ENCODE measurements around the gene SAMSN1. TPM values are rescaled to one million over a fixed set of nuclear protein-coding genes. Genes with fewer than 3 reads are reported as not detected.

Gene SAMSN1
- total RNA-seq, 1 donor from 2014 or later, result 6.4 TPM

DNA sequence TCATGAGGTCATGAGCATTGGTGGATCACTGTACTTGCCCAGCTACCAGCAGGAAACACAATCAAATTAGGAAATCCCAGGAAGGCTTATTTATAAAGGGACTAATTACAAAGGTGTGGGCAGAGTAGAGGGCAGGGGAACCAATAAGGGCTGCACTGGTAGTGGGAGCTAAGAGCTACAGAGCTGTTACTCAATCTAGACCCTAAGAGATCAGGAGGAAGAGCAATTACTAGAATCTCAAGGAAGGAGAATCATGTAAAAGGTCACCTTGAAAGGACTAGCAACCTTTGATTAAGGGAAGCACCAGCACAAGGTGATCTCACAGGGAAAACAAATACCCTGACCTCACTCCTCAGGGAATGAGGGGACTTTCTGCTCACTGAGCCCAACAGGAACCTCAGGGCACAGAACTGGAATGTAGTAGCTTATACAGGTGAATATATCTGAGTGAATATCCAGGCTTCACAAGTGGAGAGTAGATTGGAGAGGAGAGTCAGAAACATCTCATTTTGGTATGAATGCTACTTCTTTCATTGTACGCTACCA is 66.8 kb downstream of the SAMSN1 start:
- Histone ChIP-seq H3K9me3 (no peaks in the 10 kb centered on the region), H3K4me1 (peaks cover 6% of the 10 kb centered on the region), H3K36me3 (no peaks in the 10 kb centered on the region), H3K27ac (no peak overlapping the region), H3K4me3 (no peak overlapping the region), H3K27me3 (no peaks in the 10 kb centered on the region)
- no peak for DNase-seq (ENCODE audit: extremely low spot score in 2 of 2)
- TF ChIP-seq POLR2AphosphoS5 (IDR thresholded peaks at IDR 0.05; ENCODE audit: insufficient read depth in 1 of 2, low read depth in 1 of 2) (no peak), POLR2A (IDR thresholded peaks at IDR 0.05) (no peak)
- TF ChIP-seq, protein P1, sequence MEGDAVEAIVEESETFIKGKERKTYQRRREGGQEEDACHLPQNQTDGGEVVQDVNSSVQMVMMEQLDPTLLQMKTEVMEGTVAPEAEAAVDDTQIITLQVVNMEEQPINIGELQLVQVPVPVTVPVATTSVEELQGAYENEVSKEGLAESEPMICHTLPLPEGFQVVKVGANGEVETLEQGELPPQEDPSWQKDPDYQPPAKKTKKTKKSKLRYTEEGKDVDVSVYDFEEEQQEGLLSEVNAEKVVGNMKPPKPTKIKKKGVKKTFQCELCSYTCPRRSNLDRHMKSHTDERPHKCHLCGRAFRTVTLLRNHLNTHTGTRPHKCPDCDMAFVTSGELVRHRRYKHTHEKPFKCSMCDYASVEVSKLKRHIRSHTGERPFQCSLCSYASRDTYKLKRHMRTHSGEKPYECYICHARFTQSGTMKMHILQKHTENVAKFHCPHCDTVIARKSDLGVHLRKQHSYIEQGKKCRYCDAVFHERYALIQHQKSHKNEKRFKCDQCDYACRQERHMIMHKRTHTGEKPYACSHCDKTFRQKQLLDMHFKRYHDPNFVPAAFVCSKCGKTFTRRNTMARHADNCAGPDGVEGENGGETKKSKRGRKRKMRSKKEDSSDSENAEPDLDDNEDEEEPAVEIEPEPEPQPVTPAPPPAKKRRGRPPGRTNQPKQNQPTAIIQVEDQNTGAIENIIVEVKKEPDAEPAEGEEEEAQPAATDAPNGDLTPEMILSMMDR (IDR thresholded peaks at IDR 0.05), result no peak
- intact Hi-C loops (cut with DNase I), result no loop called here

DNA sequence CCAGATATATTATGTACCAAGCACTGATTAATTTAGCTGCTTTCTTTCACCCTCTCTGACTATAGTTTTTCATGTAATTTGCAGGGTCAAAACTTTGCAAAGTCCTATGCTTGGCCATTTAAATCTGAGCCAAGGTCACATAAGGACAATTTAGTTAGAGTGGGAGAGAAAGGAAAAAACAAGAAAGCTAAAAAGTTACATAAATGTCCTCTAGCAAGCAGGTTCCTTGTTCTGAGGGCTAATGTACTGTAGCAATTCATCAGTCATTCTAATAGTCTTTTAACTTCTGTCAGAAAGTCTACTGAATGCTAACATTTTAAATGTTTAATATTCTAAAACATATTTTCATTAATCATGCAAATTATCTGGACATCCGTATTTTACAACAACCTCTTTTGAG is 68.3 kb downstream of the SAMSN1 start:
- no peaks in the 10 kb centered on the region for H3K9me3 ChIP-seq

DNA sequence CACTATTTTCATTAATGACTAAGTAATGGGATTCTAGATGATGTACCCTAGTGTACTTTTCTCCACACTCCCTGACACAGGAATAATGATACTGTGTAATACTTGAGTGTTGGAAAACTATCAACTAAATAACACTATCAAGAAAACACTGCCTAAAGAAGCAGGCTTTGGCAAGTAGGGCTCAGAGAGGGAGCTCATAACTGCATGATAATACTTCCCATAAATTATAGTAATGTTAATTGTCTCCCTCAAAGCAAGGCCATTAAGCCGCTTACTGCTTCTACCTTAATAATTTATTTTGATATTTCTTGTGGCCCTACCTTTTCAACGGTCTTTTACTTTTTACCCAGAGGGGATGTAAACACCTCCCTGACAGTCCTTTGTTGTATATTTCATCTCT is 69.0 kb downstream of the SAMSN1 start:
- H3K4me3 ChIP-seq, result no peak overlapping the region
- H3K27me3 ChIP-seq, result no peaks in the 10 kb centered on the region
- DNase-seq (ENCODE audit: extremely low spot score in 2 of 2), result no peak
- H3K9me3 ChIP-seq, result no peaks in the 10 kb centered on the region
- no peaks in the 10 kb centered on the region for H3K36me3 ChIP-seq
- no peak overlapping the region for H3K27ac ChIP-seq
- peaks cover 6% of the 10 kb centered on the region for H3K4me1 ChIP-seq
- TF ChIP-seq, protein P1 (IDR thresholded peaks at IDR 0.05), result no peak
- TF ChIP-seq POLR2AphosphoS5 (IDR thresholded peaks at IDR 0.05; ENCODE audit: insufficient read depth in 1 of 2, low read depth in 1 of 2), result no peak
- TF ChIP-seq POLR2A (IDR thresholded peaks at IDR 0.05), result no peak
- intact Hi-C loops (cut with DNase I), result no loop called here

More for the DNA sequence above, 68.3 kb downstream of the SAMSN1 start:
- H3K27me3 ChIP-seq, result no peaks in the 10 kb centered on the region
- peaks cover 6% of the 10 kb centered on the region for H3K4me1 ChIP-seq
- H3K4me3 ChIP-seq, result no peak overlapping the region
- intact Hi-C loops (cut with DNase I), result no loop called here
- TF ChIP-seq POLR2A (IDR thresholded peaks at IDR 0.05) (no peak), POLR2AphosphoS5 (IDR thresholded peaks at IDR 0.05; ENCODE audit: insufficient read depth in 1 of 2, low read depth in 1 of 2) (no peak)
- TF ChIP-seq, protein P1 (IDR thresholded peaks at IDR 0.05), result no peak
- H3K36me3 ChIP-seq, result no peaks in the 10 kb centered on the region
- no peak overlapping the region for H3K27ac ChIP-seq
- no peak for DNase-seq (ENCODE audit: extremely low spot score in 2 of 2)

DNA sequence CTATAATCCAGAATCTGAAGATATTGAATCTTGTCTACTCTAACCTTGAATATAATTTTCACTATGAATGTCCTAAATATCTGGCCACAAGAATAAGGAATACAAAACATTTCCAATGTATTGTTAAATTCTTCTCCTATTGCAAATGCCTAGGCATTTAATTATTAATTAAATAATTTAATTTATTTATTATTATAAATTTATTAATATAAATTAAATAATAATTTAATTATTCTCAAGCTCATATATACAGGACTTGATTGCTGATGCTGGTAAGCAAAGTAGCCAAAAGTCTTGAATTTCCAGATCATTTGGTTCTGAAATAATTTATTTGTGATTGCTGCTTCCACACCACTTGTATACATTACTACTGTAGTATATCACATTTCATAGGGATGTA is 71.1 kb downstream of the SAMSN1 start:
- intact Hi-C loops (cut with DNase I), result no loop called here
- H3K9me3 ChIP-seq, result no peaks in the 10 kb centered on the region
- no peaks in the 10 kb centered on the region for H3K36me3 ChIP-seq
- no peak for DNase-seq (ENCODE audit: extremely low spot score in 2 of 2)
- H3K27me3 ChIP-seq, result no peaks in the 10 kb centered on the region
- H3K4me1 ChIP-seq, result peaks cover 6% of the 10 kb centered on the region
- no peak overlapping the region for H3K4me3 ChIP-seq
- H3K27ac ChIP-seq, result no peak overlapping the region
- TF ChIP-seq, protein P1 (IDR thresholded peaks at IDR 0.05), result no peak
- TF ChIP-seq POLR2A (IDR thresholded peaks at IDR 0.05) (no peak), POLR2AphosphoS5 (IDR thresholded peaks at IDR 0.05; ENCODE audit: insufficient read depth in 1 of 2, low read depth in 1 of 2) (no peak)

DNA sequence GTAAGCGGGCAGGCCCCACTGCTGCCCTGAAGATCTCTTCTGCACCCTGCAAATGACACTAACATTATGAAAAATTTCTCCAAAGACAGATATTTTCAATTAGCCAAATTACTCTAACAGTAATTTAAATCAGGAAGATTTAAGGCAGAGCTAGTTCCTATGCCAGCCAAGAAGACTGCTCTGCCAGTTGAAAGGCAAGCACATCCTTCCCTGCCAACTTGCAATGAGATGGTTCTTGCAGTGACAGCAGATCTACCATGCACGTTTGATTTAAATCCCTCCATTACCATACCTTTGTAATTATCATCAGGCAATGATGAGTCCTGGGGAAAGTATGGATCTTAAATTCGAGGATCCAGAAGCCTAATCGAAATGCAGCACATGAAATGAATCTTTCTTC is 76.5 kb downstream of the SAMSN1 start:
- intact Hi-C loops (cut with DNase I), result no loop called here
- Histone ChIP-seq H3K36me3 (no peaks in the 10 kb centered on the region), H3K27ac (no peak overlapping the region), H3K27me3 (no peaks in the 10 kb centered on the region), H3K4me3 (no peak overlapping the region), H3K4me1 (no peaks in the 10 kb centered on the region), H3K9me3 (no peaks in the 10 kb centered on the region)
- TF ChIP-seq, protein P1 (IDR thresholded peaks at IDR 0.05), result no peak
- no peak for TF ChIP-seq POLR2A (IDR thresholded peaks at IDR 0.05)
- no peak for TF ChIP-seq POLR2AphosphoS5 (IDR thresholded peaks at IDR 0.05; ENCODE audit: insufficient read depth in 1 of 2, low read depth in 1 of 2)
- no peak for DNase-seq (ENCODE audit: extremely low spot score in 2 of 2)
